CD14-positive monocyte (primary cell): ENCODE data around the gene TLCD3A. TPM values are rescaled to one million over a fixed set of nuclear protein-coding genes. Genes with fewer than 3 reads are reported as not detected.
A peak's percentile ranks its signal among the peaks of the same experiment; 100 is the strongest.
"Not testable (repeated sequence)": the region's sequence is repeated elsewhere in the genome, so short reads cannot be mapped to it uniquely, and the experiment has no call there.

ENCODE experiments used
- DNase-seq, 3 donors: peaks; one replicate each; pipeline ENCODE4 v3.0.0-alpha.2; 2011 to 2022
- H2AFZ ChIP-seq: 2 replicates; pipeline ENCODE4 v1.6.0; 2012; ENCODE audit warnings: mild to moderate bottlenecking, low read depth, low read length, inconsistent platforms; ENCODE audit not compliant: insufficient read depth, poor library complexity, severe bottlenecking
- H3K27ac ChIP-seq, 2 donors: 1 replicate in 1 of 2; 2 replicates in 1 of 2; pipeline ENCODE4 v1.5.1; 2012 to 2013; ENCODE audit warnings: low read length in 2 of 2, control low read depth in 1 of 2, inconsistent platforms in 1 of 2, low read depth in 1 of 2, mild to moderate bottlenecking in 1 of 2
- H3K27me3 ChIP-seq, 2 donors: one replicate each; pipeline versions ENCODE4 v1.6.0 to v1.6.1; 2011 to 2013; ENCODE audit warnings: low read length in 2 of 2; ENCODE audit not compliant: control insufficient read depth in 2 of 2, insufficient read depth in 2 of 2
- H3K36me3 ChIP-seq, 2 donors: replicated peaks in 1 of 2; 1 replicate in 1 of 2; 2 replicates in 1 of 2; pipeline versions ENCODE4 v1.5.1 to v1.6.1; 2012 to 2013; ENCODE audit warnings: low read length in 2 of 2, control low read depth in 1 of 2, inconsistent platforms in 1 of 2, mild to moderate bottlenecking in 1 of 2; ENCODE audit not compliant: insufficient read depth in 2 of 2, control insufficient read depth in 1 of 2
- H3K4me1 ChIP-seq, 2 donors: 1 replicate in 1 of 2; 2 replicates in 1 of 2; pipeline versions ENCODE4 v1.5.1 to v1.6.1; 2012 to 2013; ENCODE audit warnings: low read length in 2 of 2, control low read depth in 1 of 2, inconsistent platforms in 1 of 2, mild to moderate bottlenecking in 1 of 2, moderate library complexity in 1 of 2; ENCODE audit not compliant: insufficient read depth in 2 of 2, control insufficient read depth in 1 of 2
- H3K4me2 ChIP-seq: replicated peaks from 2 replicates; pipeline ENCODE3; 2012; ENCODE audit warnings: low read length, moderate library complexity, mild to moderate bottlenecking; ENCODE audit not compliant: poor library complexity, severe bottlenecking; ENCODE audit errors: extremely low read depth
- H3K4me3 ChIP-seq, 3 experiments: fragments of 200-600 bp in 1 of 3; sonication (generic) in 1 of 3; replicated peaks in 1 of 3; 1 replicate in 2 of 3; 2 replicates in 1 of 3; pipeline ENCODE4 v1.5.1; 2011 to 2013; ENCODE audit warnings: low read length in 3 of 3, mild to moderate bottlenecking in 3 of 3, control low read depth in 2 of 3, low read depth in 2 of 3, inconsistent platforms in 1 of 3, moderate library complexity in 1 of 3
- H3K79me2 ChIP-seq: 2 replicates; pipeline ENCODE4 v1.6.0; 2012; ENCODE audit warnings: mild to moderate bottlenecking, control low read depth, inconsistent platforms, low read length, moderate library complexity; ENCODE audit not compliant: insufficient read depth
- H3K9ac ChIP-seq: 2 replicates; pipeline ENCODE4 v1.6.0; 2017; ENCODE audit warnings: low read length, mild to moderate bottlenecking; ENCODE audit not compliant: insufficient read depth, poor library complexity, severe bottlenecking
- H3K9me3 ChIP-seq, 2 donors: replicated peaks in 1 of 2; 1 replicate in 1 of 2; 2 replicates in 1 of 2; pipeline versions ENCODE4 v1.5.1 to v1.6.1; 2012 to 2013; ENCODE audit warnings: low read length in 2 of 2, control low read depth in 1 of 2; ENCODE audit not compliant: control insufficient read depth in 1 of 2, insufficient read depth in 1 of 2
- H4K20me1 ChIP-seq: 2 replicates; pipeline ENCODE4 v1.6.0; 2012; ENCODE audit warnings: mild to moderate bottlenecking, low read length, control low read depth, moderate library complexity; ENCODE audit not compliant: insufficient read depth
- H3K27ac Mint-ChIP-seq, 7 donors: one replicate each; pipeline ENCODE4 v1.8.0; 2020; ENCODE audit warnings: mild to moderate bottlenecking in 7 of 7, mixed read lengths in 7 of 7, moderate library complexity in 6 of 7, inconsistent platforms in 2 of 7
- H3K27me3 Mint-ChIP-seq, 3 donors: one replicate each; pipeline ENCODE4 v1.8.0; 2021 to 2022; ENCODE audit warnings: low read depth in 3 of 3, mild to moderate bottlenecking in 3 of 3, mixed read lengths in 3 of 3, moderate library complexity in 3 of 3, inconsistent platforms in 1 of 3
- H3K36me3 Mint-ChIP-seq, 2 donors: one replicate each; pipeline ENCODE4 v1.8.0; 2020; ENCODE audit warnings: mixed read lengths in 2 of 2, inconsistent platforms in 1 of 2, mild to moderate bottlenecking in 1 of 2
- H3K4me1 Mint-ChIP-seq: one replicate; pipeline ENCODE4 v1.8.0; 2020; ENCODE audit warnings: mild to moderate bottlenecking, mixed read lengths
- H3K4me3 Mint-ChIP-seq, 2 donors: one replicate each; pipeline ENCODE4 v1.8.0; 2020; ENCODE audit warnings: mild to moderate bottlenecking in 2 of 2, mixed read lengths in 2 of 2, moderate library complexity in 1 of 2
- H3K9me3 Mint-ChIP-seq, 7 donors: one replicate each; pipeline ENCODE4 v1.8.0; 2020 to 2022; ENCODE audit warnings: mixed read lengths in 7 of 7, mild to moderate bottlenecking in 6 of 7, moderate library complexity in 6 of 7, inconsistent platforms in 2 of 7
- WGBS: methylation state at CpG from one replicate; pipeline ENCODE4 v1.1.5; 2013; ENCODE audit warnings: missing lambda C conversion rate; ENCODE audit not compliant: insufficient coverage; 5-methylcytosine and 5-hydroxymethylcytosine counted together
- intact Hi-C, 2 donors: fragments of 100-400 bp; cut with micrococcal nuclease; formaldehyde crosslinking; loops; one replicate each; pipeline versions ENCODE4 v1.15.0 to v1.15.1; 2023
- polyA plus RNA-seq, 3 donors: library from polyadenylated mRNA; depleted of rRNA in 1 of 3; unstranded in 2 of 3; stranded (reverse) in 1 of 3; fragments of 300-500 nt in 2 of 3; fragments of >200 nt in 1 of 3; fragmentation: Illumina TruSeq in 2 of 3; gene quantifications; 1 replicate in 2 of 3; 2 replicates in 1 of 3; pipeline ENCODE4 v1.2.3, GENCODE V29; 2012 to 2021
- TF ChIP-seq, protein P1 (sequence below): fragments of 200-600 bp; IDR thresholded peaks from one replicate; pipeline ENCODE4 v1.8.0; 2022; ENCODE audit warnings: antibody characterized with exemption, mild to moderate bottlenecking

The TLCD3A gene
- polyA plus RNA-seq, 3 donors: 0.09 to 1.8 (median 0.13) TPM

DNA sequence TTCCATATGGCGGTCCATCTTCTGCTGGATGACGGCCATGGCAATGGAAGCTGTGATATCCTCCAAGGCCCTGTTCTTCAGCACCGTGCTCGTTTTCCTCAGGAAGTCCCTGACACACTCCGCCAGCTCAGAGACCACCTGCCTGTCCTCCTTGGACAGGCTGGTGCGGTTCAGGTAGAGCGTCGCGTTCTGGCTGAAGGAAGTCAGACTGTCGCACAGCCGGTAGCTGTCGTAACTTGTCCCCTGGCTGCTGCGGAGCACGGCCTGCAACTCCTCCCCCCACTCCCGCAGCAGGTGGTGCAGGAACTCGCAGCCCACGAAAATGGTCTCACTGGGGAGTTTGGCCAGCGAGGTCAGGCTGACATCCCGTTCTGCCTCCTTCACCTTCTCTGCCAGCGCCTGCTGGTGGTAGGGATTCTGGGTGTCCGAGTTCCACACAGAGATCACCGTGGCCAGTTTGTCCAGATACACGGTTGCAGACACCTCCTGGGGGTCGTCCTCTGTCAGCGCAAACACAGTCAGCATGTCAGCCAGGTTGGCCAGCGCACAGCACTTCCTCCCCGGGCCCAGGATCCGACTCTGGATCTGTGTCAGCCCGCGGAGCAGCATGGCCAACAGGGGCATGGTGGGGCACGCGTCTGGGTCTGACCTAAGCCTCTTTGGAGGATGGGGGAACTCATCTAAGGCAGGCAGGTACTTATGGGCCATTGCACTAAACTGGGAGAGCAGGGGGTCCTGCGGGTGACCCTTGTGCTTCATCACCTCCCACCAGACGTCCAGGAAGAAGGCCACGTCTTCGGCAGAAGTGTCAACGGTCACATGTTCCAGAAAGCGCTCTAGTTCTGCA is 14.6 kb downstream of the TLCD3A start:
- Mint-ChIP-seq H3K36me3 (peaks cover 63 to 64% of the 10 kb centered on the region in 2 donors), H3K4me3 (no peak overlapping the region), H3K27ac (peak overlapping the region in 2 of 7 donors; percentile 28 to 57), H3K9me3 (peaks cover 0 to 3% (median 0%) of the 10 kb centered on the region in 7 donors), H3K27me3 (peaks cover 2 to 4% (median 2%) of the 10 kb centered on the region in 3 donors), H3K4me1 (peaks cover 23% of the 10 kb centered on the region)
- no peak overlapping the region for H3K9ac ChIP-seq
- H3K9me3 ChIP-seq: no peaks in the 10 kb centered on the region
- H3K4me2 ChIP-seq: no peak overlapping the region
- no peak overlapping the region for H3K4me3 ChIP-seq
- peaks cover 13 to 17% of the 10 kb centered on the region in 2 donors for H3K4me1 ChIP-seq
- TF ChIP-seq, protein P1, sequence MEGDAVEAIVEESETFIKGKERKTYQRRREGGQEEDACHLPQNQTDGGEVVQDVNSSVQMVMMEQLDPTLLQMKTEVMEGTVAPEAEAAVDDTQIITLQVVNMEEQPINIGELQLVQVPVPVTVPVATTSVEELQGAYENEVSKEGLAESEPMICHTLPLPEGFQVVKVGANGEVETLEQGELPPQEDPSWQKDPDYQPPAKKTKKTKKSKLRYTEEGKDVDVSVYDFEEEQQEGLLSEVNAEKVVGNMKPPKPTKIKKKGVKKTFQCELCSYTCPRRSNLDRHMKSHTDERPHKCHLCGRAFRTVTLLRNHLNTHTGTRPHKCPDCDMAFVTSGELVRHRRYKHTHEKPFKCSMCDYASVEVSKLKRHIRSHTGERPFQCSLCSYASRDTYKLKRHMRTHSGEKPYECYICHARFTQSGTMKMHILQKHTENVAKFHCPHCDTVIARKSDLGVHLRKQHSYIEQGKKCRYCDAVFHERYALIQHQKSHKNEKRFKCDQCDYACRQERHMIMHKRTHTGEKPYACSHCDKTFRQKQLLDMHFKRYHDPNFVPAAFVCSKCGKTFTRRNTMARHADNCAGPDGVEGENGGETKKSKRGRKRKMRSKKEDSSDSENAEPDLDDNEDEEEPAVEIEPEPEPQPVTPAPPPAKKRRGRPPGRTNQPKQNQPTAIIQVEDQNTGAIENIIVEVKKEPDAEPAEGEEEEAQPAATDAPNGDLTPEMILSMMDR: no peak
- no peak overlapping the region for H2AFZ ChIP-seq
- peaks cover 45 to 66% of the 10 kb centered on the region in 2 donors for H3K36me3 ChIP-seq
- H3K27me3 ChIP-seq: no peaks in the 10 kb centered on the region
- peaks cover 43% of the 10 kb centered on the region for H3K79me2 ChIP-seq
- WGBS: 90% methylated on average over 37 of the region's 38 CpGs
- peaks cover 5% of the 10 kb centered on the region for H4K20me1 ChIP-seq
- intact Hi-C loops: no loop called here
- no peak overlapping the region for H3K27ac ChIP-seq
- no peak for DNase-seq

DNA sequence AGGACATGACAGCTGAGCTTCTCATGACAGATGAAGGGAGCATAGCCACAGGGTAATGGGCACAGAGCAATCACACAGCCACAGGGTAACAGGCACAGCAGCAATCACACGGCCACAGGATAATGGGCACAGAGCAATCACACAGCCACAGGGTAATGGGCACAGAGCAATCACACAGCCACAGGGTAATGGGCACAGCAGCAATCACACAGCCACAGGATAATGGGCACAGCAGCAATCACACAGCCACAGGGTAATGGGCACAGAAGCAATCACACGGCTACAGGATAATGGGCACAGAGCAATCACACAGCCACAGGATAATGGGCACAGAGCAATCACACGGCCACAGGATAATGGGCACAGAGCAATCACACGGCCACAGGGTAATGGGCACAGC is 16.2 kb downstream of the TLCD3A start:
- H3K4me1 Mint-ChIP-seq: peaks cover 29% of the 10 kb centered on the region
- H3K27me3 ChIP-seq, H3K9me3 Mint-ChIP-seq, H2AFZ ChIP-seq, H3K4me3 ChIP-seq, H3K9me3 ChIP-seq, H3K27ac ChIP-seq, H3K27me3 Mint-ChIP-seq, intact Hi-C loops, H3K4me3 Mint-ChIP-seq, H3K4me2 ChIP-seq, H3K9ac ChIP-seq, DNase-seq, H4K20me1 ChIP-seq: not testable (repeated sequence)
- 100% methylated on average over 1 of the region's 4 CpGs for WGBS
- H3K4me1 ChIP-seq: peaks cover 19 to 26% of the 10 kb centered on the region in 2 donors
- H3K79me2 ChIP-seq: peaks cover 43% of the 10 kb centered on the region
- H3K36me3 ChIP-seq: peaks cover 41 to 50% of the 10 kb centered on the region in 2 donors
- peaks cover 50 to 52% of the 10 kb centered on the region in 2 donors for H3K36me3 Mint-ChIP-seq
- peak overlapping the region in 2 of 7 donors; percentile 55 to 62 for H3K27ac Mint-ChIP-seq

GRCh38 chr17:749359-749758 is 17.0 kb downstream of the TLCD3A start:
- H3K4me3 ChIP-seq, H3K9ac ChIP-seq, H3K27ac ChIP-seq, H3K27me3 ChIP-seq, H3K9me3 Mint-ChIP-seq, H3K4me3 Mint-ChIP-seq, H3K27me3 Mint-ChIP-seq, H2AFZ ChIP-seq, H3K4me2 ChIP-seq, intact Hi-C loops, H4K20me1 ChIP-seq, H3K9me3 ChIP-seq, DNase-seq: not testable (repeated sequence)
- H3K36me3 Mint-ChIP-seq: peaks cover 42 to 44% of the 10 kb centered on the region in 2 donors
- WGBS: 92% methylated on average over 3 of the region's 7 CpGs
- Histone ChIP-seq H3K4me1 (peaks cover 19 to 26% of the 10 kb centered on the region in 2 donors), H3K36me3 (peaks cover 38 to 42% of the 10 kb centered on the region in 2 donors), H3K79me2 (peaks cover 43% of the 10 kb centered on the region)
- H3K27ac Mint-ChIP-seq: peak overlapping the region in 1 of 7 donors; percentile 41
- H3K4me1 Mint-ChIP-seq: peaks cover 29% of the 10 kb centered on the region
